Glomerular endothelial cell (primary cell): ENCODE data around the gene LONP2. TPM values are rescaled to one million over a fixed set of nuclear protein-coding genes. Genes with fewer than 3 reads are reported as not detected.
A peak's percentile ranks its signal among the peaks of the same experiment; 100 is the strongest.
"Not testable (repeated sequence)": the region's sequence is repeated elsewhere in the genome, so short reads cannot be mapped to it uniquely, and the experiment has no call there.

ENCODE experiments used
- DNase-seq: peaks from one replicate; pipeline ENCODE4 v3.0.0-alpha.2; 2011; ENCODE audit warnings: low read depth, low spot score; ENCODE audit errors: extremely low read depth
- total RNA-seq: library from RNA; depleted of rRNA; stranded (reverse); fragments of >200 nt; gene quantifications from 2 replicates; pipeline ENCODE4 v1.2.3, GENCODE V29; 2015

The LONP2 gene
- total RNA-seq, 1 donor from 2014 or later = 35.1 TPM

DNA sequence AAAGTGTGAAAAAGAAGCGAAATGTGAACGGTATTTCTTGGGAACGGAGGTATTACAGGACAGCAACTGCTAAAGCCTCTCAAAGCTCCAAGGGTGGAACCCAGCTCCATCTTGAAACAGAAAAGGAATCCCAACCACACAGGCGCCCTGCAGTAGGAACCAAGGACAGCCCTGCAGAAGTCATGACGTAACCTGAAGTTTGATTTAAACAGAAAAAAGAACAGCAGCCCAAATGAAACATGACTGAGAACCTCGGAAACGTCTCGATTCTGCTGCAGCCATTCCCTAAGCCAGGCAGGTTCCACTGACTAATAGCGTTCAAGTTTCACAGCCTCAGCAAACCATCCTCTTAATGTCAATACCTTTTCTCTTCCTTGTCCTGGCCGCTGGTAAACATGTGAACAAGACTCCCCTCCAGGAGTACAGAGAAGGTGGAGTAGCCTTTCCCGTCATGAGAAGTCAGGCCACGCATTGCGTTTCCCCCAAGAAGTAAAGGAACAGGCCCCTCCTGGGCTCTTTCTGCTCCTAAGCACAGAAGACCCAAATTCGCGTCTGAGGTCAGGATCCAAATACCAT is 121.0 kb downstream of the LONP2 start:
- DNase-seq = no peak

DNA sequence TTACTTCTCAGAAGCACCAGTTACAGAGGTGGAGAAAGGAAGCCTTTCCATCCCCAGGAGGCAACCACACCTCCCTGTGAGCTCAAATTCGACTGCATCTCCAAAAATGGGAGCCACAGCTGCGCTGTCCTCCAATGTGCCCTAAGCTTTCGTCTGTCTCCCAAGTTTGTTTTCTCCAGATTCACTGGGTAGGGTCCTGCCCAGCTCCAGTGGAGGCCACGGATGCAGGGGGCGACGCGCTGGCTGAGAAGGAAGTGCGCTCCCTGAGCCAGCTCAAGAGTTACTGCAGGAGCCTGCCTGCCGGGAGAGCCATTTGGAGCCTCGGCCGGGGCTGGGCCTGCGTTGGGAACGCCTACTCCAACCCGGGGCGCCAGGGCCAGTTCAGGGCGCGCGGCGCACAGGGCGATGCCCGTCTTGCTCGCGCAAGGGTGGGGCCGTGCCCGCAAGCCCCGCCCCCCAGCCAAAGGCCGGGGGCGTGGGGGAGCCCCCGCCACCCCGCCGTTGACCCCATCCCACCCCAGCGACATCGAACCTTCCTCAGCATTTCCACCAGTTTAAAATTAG is 121.6 kb downstream of the LONP2 start:
- no peak for DNase-seq

GRCh38 chr16:48366165-48367093 is 122.3 kb downstream of the LONP2 start:
- peak; percentile 27 for DNase-seq

- DNase-seq = no peak
Observed at GRCh38 chr16:48367441-48368049, 123.4 kb downstream of the LONP2 start.

DNA sequence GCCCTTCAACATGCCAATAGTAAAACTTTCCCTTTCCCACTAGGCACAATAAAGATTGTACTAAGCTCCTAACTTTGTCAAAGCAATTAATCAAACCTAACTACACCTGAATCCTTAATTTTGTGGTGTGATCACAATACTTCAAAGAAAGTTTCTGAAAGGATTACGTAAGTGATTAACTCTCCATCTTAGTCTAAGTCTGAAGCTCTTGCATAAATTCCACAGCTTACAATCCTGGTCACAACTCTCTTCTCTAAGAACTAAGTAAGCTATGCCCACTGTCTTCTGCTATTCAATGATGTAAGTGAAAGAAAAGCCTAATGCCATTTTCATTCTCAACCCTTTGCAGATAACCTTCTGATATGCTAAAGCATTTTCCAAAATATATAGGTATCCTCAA is 125.7 kb downstream of the LONP2 start:
- DNase-seq = no peak

GRCh38 chr16:48370229-48370628 is 126.1 kb downstream of the LONP2 start:
- no peak for DNase-seq

DNA sequence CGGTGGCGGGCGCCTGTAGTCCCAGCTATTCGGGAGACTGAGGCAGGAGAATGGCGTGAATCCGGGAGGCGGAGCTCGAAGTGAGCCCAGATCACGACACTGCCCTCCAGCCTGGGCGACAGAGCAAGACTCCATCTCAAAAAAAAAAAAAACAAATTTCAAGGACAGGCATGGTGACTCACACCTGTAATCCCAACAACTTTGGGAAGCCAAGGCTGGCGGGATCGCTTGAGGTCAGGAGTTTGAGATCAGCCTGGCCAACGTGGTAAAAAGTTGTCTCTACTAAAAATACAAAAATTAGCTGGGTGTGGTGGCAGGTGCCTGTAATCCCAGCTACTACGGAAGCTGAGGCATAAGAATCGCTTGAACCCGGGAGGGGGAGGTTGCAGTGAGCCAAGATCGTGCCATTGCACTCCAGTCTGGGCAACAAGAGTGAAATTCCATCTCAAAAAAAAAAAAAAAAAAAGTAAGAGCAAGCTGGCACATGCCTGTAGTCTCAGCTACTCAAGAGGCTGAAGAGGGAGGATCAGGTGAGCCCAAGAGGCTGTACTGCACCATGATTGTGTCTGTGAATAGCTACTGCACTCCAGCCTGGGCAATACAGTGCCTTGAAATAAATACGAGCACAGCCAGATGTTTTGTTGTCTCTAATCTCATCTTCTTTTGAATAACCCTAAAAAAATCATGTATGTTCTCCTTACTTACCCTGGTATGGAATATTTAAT is 126.7 kb downstream of the LONP2 start:
- DNase-seq = not testable (repeated sequence)

GRCh38 chr16:48371393-48371780 is 127.3 kb downstream of the LONP2 start:
- no peak for DNase-seq

- no peak for DNase-seq
Observed at GRCh38 chr16:48372744-48373143, 128.6 kb downstream of the LONP2 start.

- no peak for DNase-seq
Observed at GRCh38 chr16:48373258-48374029, 129.3 kb downstream of the LONP2 start.

GRCh38 chr16:48374255-48374654 is 130.2 kb downstream of the LONP2 start:
- DNase-seq = no peak

- DNase-seq = not testable (repeated sequence)
Observed at GRCh38 chr16:48377301-48377700, 133.2 kb downstream of the LONP2 start.

DNA sequence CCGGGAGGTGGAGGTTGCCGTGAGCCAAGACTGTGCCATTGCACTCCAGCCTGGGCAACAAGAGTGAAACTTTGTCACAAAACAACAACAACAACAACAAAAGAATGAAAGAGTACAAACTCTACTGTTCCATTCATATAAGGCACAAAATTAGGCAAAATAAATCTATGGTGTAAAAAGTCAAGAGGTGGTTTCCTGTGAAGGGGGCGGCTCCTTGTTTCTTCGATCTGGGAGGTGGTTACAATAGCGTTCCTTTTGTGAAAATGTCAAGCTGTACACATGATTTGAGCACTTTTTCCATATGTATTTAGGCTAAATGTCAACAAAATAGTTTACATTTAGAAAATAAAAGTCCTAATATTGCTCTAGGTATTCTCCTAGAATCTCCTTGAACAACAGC is 134.2 kb downstream of the LONP2 start:
- no peak for DNase-seq

- DNase-seq = no peak
Observed at GRCh38 chr16:48378836-48379235, 134.7 kb downstream of the LONP2 start.

GRCh38 chr16:48381201-48381600 is 137.1 kb downstream of the LONP2 start:
- DNase-seq = no peak

- no peak for DNase-seq
Observed at GRCh38 chr16:48382131-48382530, 138.0 kb downstream of the LONP2 start.

DNA sequence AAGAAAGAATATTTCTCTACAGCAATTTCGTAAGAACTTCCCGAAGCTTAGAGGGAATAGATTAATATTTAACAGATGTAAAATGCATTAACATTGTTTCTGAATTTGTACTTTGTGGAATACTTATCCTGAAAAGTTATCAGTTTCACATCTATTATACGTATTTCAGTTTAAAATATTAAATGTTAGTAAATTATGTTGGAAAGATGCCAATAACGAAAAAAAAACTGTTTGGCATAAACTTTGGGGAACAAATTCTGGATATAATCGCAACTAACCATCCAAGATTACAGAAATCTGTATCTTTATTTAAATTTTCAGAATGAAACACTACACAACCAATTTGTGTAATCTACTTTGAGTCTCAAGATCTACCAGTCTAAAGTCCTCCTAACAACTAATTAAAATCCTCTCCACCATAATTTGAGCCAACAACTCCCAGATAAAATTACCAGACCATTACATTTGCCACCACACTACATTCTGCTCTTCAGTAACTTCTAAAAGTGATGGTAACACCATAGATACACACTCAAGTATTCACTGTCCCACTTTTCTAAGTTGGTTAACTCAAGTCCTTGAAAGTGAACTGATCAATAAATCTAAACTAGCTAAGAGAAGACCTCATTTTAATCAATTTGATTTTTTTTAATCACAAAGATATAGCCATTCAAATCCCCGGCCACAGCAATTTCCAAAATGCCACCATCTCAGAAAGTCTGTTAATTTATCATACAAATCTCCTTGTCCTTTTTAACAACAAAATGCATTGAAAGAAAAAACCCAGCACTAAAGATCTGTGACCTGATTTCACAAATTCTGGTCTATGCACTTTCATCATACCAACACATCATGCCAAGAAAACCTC is 139.1 kb downstream of the LONP2 start:
- DNase-seq = no peak

GRCh38 chr16:48383877-48384519 is 139.9 kb downstream of the LONP2 start:
- DNase-seq = no peak
